Mucosa of rectum (tissue), 2 donors: ENCODE data around the gene PACRG.

Source experiments
- H3K27ac ChIP-seq, 2 donors: one replicate each; pipeline ENCODE4 v1.7.0; 2013; ENCODE audit warnings: inconsistent platforms in 2 of 2, low read depth in 2 of 2, low read length in 2 of 2
- H3K27me3 ChIP-seq, 2 donors: one replicate each; pipeline ENCODE4 v1.7.0; 2013; ENCODE audit warnings: low read length in 2 of 2; ENCODE audit not compliant: control insufficient read depth in 2 of 2, insufficient read depth in 2 of 2
- H3K36me3 ChIP-seq, 2 donors: one replicate each; pipeline ENCODE4 v1.7.0; 2013; ENCODE audit warnings: low read length in 2 of 2; ENCODE audit not compliant: control insufficient read depth in 2 of 2, insufficient read depth in 2 of 2
- H3K4me1 ChIP-seq, 2 donors: one replicate each; pipeline ENCODE4 v1.7.0; 2013; ENCODE audit warnings: low read length in 2 of 2, mild to moderate bottlenecking in 1 of 2; ENCODE audit not compliant: control insufficient read depth in 2 of 2, insufficient read depth in 2 of 2
- H3K4me3 ChIP-seq, 2 donors: one replicate each; pipeline ENCODE4 v1.7.0; 2013; ENCODE audit warnings: low read length in 2 of 2
- H3K9ac ChIP-seq, 2 donors: one replicate each; pipeline ENCODE4 v1.7.0; 2013; ENCODE audit warnings: low read length in 2 of 2, low read depth in 1 of 2, mild to moderate bottlenecking in 1 of 2
- H3K9me3 ChIP-seq, 2 donors: one replicate each; pipeline ENCODE4 v1.7.0; 2013; ENCODE audit warnings: low read length in 2 of 2; ENCODE audit not compliant: control insufficient read depth in 2 of 2
- donor health status: healthy.
- donor health status: Normal muscosa, but diverticular disease.

Gene PACRG

DNA sequence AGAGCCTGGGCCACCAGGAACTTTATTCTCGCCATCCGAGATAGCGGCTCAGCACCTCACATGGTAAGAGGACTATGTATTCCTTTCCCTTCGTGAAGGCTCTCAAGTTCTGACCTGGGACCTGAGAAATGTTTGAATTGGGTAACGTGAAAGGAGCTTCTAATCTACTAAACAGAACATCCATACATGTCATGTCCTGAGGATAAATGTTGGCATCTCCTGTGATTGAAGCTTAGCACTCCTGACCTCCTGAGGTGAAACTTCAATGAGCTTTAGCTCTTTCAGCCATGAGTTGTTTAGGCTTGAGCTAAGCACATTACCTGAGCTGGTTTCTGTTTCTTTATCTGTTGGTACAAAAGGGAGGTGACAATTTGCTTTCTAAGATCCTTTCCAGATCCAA lies 280.9 kb downstream of the PACRG start:
- H3K4me1 ChIP-seq: no peaks in the 10 kb centered on the region
- H3K27me3 ChIP-seq: no peaks in the 10 kb centered on the region
- H3K9ac ChIP-seq: no peak overlapping the region
- no peaks in the 10 kb centered on the region for H3K36me3 ChIP-seq
- no peaks in the 10 kb centered on the region for H3K9me3 ChIP-seq
- H3K4me3 ChIP-seq: no peak overlapping the region
- H3K27ac ChIP-seq: no peak overlapping the region

DNA sequence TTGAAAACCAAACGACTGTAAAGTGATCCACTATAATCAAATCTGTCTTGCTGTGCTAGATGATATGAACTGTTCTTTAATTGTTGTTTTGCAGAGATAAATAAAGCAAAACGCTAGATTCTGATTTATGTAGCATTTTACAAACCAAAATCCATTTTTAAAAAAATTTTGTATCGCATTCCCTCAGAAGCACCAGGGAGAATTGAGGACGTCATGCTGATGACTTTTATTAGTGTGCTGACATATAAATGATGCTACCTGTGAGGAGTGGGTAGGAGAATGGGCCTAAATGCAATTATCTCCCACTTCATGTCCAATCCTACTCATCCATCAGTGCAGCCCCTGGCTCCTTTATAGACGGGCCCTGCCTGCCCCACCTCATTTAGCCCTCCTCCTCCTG lies 282.4 kb downstream of the PACRG start:
- H3K27me3 ChIP-seq: no peaks in the 10 kb centered on the region
- no peak overlapping the region for H3K27ac ChIP-seq
- H3K4me3 ChIP-seq: no peak overlapping the region
- H3K9me3 ChIP-seq: no peaks in the 10 kb centered on the region
- H3K36me3 ChIP-seq: no peaks in the 10 kb centered on the region
- no peaks in the 10 kb centered on the region for H3K4me1 ChIP-seq
- no peak overlapping the region for H3K9ac ChIP-seq

DNA sequence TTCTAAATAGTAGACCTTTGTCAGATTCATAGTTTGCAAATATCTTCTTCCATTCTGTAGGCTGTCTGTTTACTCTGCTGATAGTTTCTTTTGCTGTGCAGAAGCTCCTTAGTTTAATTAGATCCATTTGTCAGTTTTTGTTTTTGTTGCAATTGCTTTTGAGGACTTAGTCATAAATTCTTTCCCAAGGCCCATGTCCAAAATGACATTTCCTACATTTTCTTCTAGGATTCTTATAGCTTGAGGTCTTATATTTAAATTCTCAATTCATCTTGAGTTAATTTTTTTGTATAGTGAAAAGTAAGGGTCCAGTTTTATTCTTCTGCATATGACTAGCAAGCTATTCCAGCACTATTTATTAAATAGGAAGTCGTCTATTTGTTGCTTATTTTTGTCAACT lies 287.0 kb downstream of the PACRG start:
- H3K36me3 ChIP-seq: no peaks in the 10 kb centered on the region
- H3K9me3 ChIP-seq: no peaks in the 10 kb centered on the region
- H3K27ac ChIP-seq: no peak overlapping the region
- no peaks in the 10 kb centered on the region for H3K27me3 ChIP-seq
- no peaks in the 10 kb centered on the region for H3K4me1 ChIP-seq
- no peak overlapping the region for H3K9ac ChIP-seq
- no peak overlapping the region for H3K4me3 ChIP-seq

DNA sequence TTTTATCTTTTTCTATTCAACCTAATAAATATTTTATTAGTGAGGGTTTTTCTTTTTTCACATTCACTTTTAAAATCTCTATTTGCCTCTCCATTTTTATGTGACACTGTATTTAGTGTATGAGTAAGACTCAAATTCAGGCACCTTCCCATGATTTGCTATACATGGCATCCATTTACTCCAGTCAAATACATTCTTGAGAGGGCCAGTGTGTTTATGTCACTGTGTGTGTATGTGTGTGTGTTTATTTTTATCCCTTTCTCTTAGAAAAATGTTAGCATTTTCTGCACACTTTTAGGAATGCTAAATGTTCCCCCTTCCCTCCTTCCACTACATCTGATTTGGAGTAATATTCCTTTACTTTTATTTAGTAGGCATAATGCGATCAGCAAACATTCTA lies 290.0 kb downstream of the PACRG start:
- H3K9me3 ChIP-seq: peaks cover 0 to 4% of the 10 kb centered on the region in 2 donors
- no peak overlapping the region for H3K27ac ChIP-seq
- H3K4me3 ChIP-seq: no peak overlapping the region
- H3K9ac ChIP-seq: no peak overlapping the region
- H3K4me1 ChIP-seq: no peaks in the 10 kb centered on the region
- no peaks in the 10 kb centered on the region for H3K27me3 ChIP-seq
- H3K36me3 ChIP-seq: no peaks in the 10 kb centered on the region

DNA sequence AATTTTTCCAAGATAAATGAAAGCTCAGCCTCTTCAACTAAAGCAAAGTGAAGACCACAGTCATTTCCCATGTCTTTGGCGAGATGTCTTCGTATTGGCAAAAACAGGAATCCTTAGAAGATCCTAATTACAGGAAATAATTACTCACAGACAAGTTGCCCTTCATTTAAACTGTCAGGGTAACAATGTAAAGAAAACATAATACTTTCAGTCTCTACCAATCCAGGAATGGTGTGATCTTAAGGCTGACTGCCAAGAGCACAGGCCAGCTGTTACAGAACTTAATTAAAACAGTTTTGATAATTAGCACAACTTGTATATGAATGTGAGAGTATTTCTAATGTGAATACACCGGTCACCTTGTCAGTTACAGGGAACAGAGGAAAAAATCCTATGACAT lies 292.2 kb downstream of the PACRG start:
- no peaks in the 10 kb centered on the region for H3K27me3 ChIP-seq
- H3K9ac ChIP-seq: no peak overlapping the region
- H3K4me3 ChIP-seq: no peak overlapping the region
- peaks cover 0 to 7% of the 10 kb centered on the region in 2 donors for H3K9me3 ChIP-seq
- H3K36me3 ChIP-seq: no peaks in the 10 kb centered on the region
- H3K4me1 ChIP-seq: no peaks in the 10 kb centered on the region
- H3K27ac ChIP-seq: no peak overlapping the region

DNA sequence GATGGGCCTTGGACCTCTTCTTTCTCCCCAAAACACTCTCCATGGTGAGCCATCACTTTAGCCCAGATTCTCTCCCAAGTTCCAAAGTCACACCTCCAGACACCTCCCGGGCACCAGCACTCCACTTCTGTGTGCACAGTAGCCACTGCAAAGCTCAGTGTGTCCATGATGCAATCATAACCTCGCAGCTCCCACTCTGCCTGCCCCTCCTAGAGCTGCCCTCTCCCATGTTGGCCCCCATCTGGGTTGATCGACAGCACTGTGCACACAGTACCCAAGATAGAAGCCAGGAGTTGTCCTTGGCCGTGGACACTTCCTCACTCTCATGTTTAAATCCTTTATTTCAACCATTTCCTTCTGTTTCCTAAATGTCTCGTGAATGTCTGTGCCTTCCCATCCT lies 293.3 kb downstream of the PACRG start:
- H3K27ac ChIP-seq: no peak overlapping the region
- peaks cover 0 to 7% of the 10 kb centered on the region in 2 donors for H3K9me3 ChIP-seq
- no peak overlapping the region for H3K4me3 ChIP-seq
- H3K9ac ChIP-seq: no peak overlapping the region
- H3K4me1 ChIP-seq: no peaks in the 10 kb centered on the region
- H3K27me3 ChIP-seq: no peaks in the 10 kb centered on the region
- no peaks in the 10 kb centered on the region for H3K36me3 ChIP-seq

DNA sequence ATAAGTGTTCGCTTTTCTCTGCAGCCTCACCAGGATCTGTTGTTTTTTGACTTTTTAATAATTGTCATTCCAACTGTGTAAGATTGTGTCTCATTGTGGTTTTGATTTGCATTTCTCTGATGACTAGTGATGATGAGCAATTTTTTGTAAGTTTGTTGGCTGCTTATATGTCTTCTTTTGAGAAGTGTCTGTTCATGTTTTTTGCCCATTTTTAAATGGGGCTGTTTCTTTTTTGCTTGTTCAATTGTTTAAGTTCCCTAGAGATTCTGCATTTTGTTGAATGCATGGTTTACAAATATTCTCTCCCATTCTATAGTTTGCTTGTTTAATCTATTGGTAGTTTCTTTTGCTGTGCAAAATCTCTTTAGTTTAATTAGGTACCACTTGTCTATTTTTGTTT lies 295.9 kb downstream of the PACRG start:
- Histone ChIP-seq H3K27ac (no peak overlapping the region), H3K27me3 (no peaks in the 10 kb centered on the region)

DNA sequence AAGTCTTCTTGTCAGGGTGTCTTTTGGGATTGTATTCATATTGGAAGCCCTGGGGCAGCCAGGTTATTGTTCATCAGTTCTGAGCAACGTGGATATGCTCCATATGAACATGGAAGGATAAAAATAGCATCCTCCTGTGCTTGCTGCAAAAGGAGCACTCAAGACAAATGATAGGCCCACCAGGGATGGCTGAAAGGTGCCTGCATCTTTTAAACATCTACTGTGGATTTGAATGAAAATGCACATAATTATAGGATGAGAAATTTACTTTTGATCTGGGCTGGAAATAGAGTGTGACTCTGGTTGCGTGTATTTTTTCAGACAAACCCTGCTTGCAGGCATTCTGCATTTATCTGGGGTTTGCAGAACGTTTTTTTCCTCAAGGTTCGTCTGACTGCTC lies 299.1 kb downstream of the PACRG start:
- Histone ChIP-seq H3K4me1 (no peaks in the 10 kb centered on the region), H3K4me3 (no peak overlapping the region), H3K36me3 (no peaks in the 10 kb centered on the region), H3K9ac (no peak overlapping the region), H3K27ac (no peak overlapping the region), H3K9me3 (peaks cover 0 to 7% of the 10 kb centered on the region in 2 donors), H3K27me3 (no peaks in the 10 kb centered on the region)

More for the DNA sequence above, 295.9 kb downstream of the PACRG start:
- Histone ChIP-seq H3K4me1 (no peaks in the 10 kb centered on the region), H3K9ac (no peak overlapping the region), H3K4me3 (no peak overlapping the region), H3K9me3 (peaks cover 0 to 7% of the 10 kb centered on the region in 2 donors), H3K36me3 (no peaks in the 10 kb centered on the region)

DNA sequence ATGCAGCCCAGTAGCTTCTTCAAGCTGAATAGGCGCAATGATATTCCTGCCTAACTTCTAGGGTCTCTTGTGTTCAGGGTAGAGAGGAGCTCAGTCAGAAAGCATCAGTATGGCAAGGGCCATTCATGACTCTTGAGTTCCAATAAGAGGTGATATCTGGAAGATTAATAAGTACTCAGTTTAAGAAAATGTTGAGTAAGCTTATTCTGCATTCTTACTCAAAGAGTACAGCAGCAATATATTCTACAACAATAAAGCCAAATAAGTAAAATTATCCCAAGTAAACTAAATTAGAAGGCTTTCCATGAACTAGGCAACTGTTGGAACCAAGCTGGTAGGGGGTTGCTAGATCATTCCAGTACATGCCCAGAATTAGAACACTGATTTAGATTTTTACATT lies 303.2 kb downstream of the PACRG start:
- Histone ChIP-seq H3K9me3 (no peaks in the 10 kb centered on the region), H3K36me3 (no peaks in the 10 kb centered on the region), H3K27ac (no peak overlapping the region), H3K4me3 (no peak overlapping the region), H3K4me1 (no peaks in the 10 kb centered on the region), H3K9ac (no peak overlapping the region), H3K27me3 (no peaks in the 10 kb centered on the region)

DNA sequence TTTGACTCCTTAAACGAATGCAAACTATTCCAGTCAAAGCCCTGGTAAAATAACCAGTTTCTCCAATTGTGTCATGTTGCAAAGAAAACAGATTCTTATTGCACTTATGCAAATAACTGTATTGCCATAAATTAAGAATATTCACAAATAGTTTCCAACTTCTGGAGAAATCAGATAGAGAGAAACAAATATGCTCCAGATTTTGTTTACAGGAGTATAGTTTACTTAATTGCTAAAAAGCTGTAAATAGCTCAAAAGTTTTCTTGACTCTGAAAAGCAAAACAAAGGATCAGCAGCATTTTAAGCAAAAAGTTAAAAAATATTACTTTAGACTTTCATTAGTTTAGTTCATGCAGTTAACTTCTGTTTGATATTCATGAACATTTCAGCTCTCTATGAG lies 304.2 kb downstream of the PACRG start:
- Histone ChIP-seq H3K9me3 (no peaks in the 10 kb centered on the region), H3K4me1 (no peaks in the 10 kb centered on the region), H3K36me3 (no peaks in the 10 kb centered on the region), H3K27ac (no peak overlapping the region), H3K4me3 (no peak overlapping the region), H3K9ac (no peak overlapping the region), H3K27me3 (no peaks in the 10 kb centered on the region)

DNA sequence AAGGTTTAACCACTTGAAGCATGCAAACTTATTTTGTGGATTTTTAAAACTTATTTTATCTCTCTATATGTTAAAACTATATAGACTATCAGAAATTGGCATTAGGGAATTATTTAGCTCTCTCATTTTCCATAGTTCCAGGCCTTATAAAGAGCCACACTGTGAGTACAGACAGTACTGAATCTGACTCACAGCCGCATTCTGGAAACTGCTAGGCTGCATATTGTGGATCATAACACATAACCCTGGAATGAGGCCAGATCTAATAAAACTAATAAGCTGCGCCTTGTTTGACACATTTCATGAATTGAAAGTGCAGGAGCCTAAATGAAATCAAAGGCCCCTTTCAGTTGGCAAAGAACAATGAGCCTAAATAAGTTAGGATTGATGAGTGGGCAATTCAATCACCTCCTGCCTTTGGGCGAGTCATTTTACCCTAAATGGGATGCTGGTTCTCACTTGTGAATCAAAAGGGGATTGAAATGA lies 308.4 kb downstream of the PACRG start:
- H3K4me1 ChIP-seq: no peaks in the 10 kb centered on the region
- H3K27ac ChIP-seq: no peak overlapping the region
- no peak overlapping the region for H3K4me3 ChIP-seq
- H3K9me3 ChIP-seq: no peaks in the 10 kb centered on the region
- no peak overlapping the region for H3K9ac ChIP-seq
- H3K27me3 ChIP-seq: no peaks in the 10 kb centered on the region
- no peaks in the 10 kb centered on the region for H3K36me3 ChIP-seq
